ENCODE measurements around the gene LEMD2.

DNA sequence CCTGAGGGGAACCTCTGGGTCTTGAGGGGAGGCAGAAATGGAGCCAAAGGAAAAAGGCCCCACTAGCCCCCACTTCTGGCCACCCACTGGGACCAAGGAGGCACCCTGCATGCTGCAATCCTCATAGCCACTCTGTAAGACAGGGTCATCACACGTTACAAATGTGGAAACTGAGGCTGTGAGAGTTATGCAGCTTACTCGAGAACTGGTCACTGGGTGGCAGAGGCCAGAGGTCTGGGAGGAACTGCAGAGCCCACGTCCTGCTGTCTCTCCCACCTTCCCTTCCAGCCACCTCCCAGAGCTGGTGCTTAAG lies 18.1 kb downstream of the LEMD2 start:
- TF ChIP-seq, protein P1, sequence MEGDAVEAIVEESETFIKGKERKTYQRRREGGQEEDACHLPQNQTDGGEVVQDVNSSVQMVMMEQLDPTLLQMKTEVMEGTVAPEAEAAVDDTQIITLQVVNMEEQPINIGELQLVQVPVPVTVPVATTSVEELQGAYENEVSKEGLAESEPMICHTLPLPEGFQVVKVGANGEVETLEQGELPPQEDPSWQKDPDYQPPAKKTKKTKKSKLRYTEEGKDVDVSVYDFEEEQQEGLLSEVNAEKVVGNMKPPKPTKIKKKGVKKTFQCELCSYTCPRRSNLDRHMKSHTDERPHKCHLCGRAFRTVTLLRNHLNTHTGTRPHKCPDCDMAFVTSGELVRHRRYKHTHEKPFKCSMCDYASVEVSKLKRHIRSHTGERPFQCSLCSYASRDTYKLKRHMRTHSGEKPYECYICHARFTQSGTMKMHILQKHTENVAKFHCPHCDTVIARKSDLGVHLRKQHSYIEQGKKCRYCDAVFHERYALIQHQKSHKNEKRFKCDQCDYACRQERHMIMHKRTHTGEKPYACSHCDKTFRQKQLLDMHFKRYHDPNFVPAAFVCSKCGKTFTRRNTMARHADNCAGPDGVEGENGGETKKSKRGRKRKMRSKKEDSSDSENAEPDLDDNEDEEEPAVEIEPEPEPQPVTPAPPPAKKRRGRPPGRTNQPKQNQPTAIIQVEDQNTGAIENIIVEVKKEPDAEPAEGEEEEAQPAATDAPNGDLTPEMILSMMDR (IDR thresholded peaks at IDR 0.05), result no peak
- no peak for TF ChIP-seq POLR2A (IDR thresholded peaks at IDR 0.05)
- TF ChIP-seq POLR2AphosphoS5 (IDR thresholded peaks at IDR 0.05), result no peak
- no peak for TF ChIP-seq EP300 (IDR thresholded peaks at IDR 0.05; ENCODE audit: low read depth)
